Stimulated activated memory B cell treated with anti-CD40 and anti-IgM and Interleukin-4, amounts not matched to agents 10 μg/mL and 1 μg/mL and 100 μg/mL, for 72 hours (primary cell): ENCODE data around the gene NCEH1.
"Not testable (repeated sequence)": the region's sequence is repeated elsewhere in the genome, so short reads cannot be mapped to it uniquely, and the experiment has no call there.

Experiments used
- ATAC-seq: fragments of 150-1000 bp; cut with Tn5 transposase; 2 replicates; pipeline ENCODE4 v1.10.0; 2021
- H3K27ac Mint-ChIP-seq: one replicate; pipeline ENCODE4 v1.8.0; 2022; ENCODE audit warnings: mild to moderate bottlenecking, mixed read lengths
- H3K27me3 Mint-ChIP-seq: one replicate; pipeline ENCODE4 v1.8.0; 2022; ENCODE audit warnings: mixed read lengths
- H3K36me3 Mint-ChIP-seq: one replicate; pipeline ENCODE4 v1.8.0; 2022; ENCODE audit warnings: mixed read lengths
- H3K4me1 Mint-ChIP-seq: one replicate; pipeline ENCODE4 v1.8.0; 2022; ENCODE audit warnings: mixed read lengths
- H3K4me3 Mint-ChIP-seq: one replicate; pipeline ENCODE4 v1.8.0; 2022; ENCODE audit warnings: mild to moderate bottlenecking, moderate library complexity, mixed read lengths
- H3K9me3 Mint-ChIP-seq: one replicate; pipeline ENCODE4 v1.8.0; 2022; ENCODE audit warnings: mixed read lengths

The NCEH1 gene, protein sequence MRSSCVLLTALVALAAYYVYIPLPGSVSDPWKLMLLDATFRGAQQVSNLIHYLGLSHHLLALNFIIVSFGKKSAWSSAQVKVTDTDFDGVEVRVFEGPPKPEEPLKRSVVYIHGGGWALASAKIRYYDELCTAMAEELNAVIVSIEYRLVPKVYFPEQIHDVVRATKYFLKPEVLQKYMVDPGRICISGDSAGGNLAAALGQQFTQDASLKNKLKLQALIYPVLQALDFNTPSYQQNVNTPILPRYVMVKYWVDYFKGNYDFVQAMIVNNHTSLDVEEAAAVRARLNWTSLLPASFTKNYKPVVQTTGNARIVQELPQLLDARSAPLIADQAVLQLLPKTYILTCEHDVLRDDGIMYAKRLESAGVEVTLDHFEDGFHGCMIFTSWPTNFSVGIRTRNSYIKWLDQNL

DNA sequence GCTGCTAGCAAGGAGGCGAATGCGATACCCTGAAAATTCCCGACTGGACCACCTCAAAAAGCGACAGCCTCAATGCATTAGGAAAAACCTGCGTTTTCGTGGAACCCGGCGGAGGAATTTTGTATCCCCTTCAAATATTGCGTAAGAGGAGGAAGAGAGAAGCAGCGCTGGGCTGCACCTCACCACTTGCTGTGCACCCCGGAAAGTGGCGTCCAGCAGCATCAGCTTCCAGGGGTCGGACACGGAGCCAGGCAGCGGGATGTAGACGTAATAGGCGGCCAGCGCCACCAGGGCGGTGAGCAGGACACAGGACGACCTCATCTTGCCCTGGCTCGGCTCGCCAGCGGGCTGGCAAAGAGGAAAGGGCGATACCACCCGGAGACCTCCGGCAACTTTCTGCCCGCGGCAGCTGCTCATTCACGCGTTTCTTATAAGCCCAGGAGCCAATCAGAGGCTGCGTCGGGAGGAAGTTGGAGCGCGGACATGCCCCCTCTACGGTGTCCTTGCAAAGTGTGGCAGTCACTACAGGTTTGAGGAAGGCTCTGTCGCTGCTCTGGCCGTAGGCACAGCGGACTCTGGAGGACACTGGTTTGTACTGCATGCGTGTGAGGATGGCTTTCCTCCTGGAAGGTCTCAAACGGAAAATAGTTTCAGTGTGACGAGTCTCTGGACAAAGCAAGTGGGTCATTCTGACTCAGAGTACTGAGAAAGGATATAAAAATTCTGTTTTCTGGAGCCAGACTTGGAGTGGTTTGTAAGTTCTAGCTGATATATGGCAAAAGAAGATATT, at the start of gene NCEH1:
Gene NCEH1, minus strand, starts transcription at position 404 of the 790 bp plus-strand sequence. Its CDS starts 83 bp downstream, at position 321.
- peaks cover 16% of the 10 kb centered on the region for H3K4me1 Mint-ChIP-seq
- peak; percentile 99 for ATAC-seq
- peak within 1 kb of the TSS; percentile 95 for H3K4me3 Mint-ChIP-seq
- H3K27ac Mint-ChIP-seq, result peak within 1 kb of the TSS; percentile 80
- H3K36me3 Mint-ChIP-seq, result no peaks in the 10 kb centered on the region
- no peaks in the 10 kb centered on the region for H3K9me3 Mint-ChIP-seq
- H3K27me3 Mint-ChIP-seq, result no peaks in the 10 kb centered on the region

DNA sequence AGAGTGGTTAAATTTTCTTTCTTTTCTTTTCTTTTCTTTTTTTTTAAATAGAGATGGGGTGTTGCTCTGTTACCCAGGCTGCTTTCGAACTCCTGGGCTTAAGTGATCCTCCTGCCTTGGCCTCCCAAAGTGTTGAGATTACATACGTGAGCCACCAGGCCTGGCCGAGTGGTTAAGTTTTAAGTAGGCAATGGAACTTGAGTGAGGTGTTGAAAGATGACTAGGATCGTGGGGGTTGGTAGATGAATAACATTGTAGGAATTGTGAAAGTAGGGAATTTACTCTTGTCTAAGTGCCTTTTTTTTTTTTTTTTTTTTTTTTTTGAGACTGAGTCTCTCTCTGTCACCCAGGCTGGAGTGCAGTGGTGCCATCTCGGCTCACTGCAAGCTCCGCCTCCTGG, 49.5 kb upstream of the NCEH1 start:
- not testable (repeated sequence) for H3K4me1 Mint-ChIP-seq, ATAC-seq, H3K9me3 Mint-ChIP-seq, H3K27me3 Mint-ChIP-seq, H3K4me3 Mint-ChIP-seq, H3K27ac Mint-ChIP-seq
- H3K36me3 Mint-ChIP-seq, result peaks cover 37% of the 10 kb centered on the region

DNA sequence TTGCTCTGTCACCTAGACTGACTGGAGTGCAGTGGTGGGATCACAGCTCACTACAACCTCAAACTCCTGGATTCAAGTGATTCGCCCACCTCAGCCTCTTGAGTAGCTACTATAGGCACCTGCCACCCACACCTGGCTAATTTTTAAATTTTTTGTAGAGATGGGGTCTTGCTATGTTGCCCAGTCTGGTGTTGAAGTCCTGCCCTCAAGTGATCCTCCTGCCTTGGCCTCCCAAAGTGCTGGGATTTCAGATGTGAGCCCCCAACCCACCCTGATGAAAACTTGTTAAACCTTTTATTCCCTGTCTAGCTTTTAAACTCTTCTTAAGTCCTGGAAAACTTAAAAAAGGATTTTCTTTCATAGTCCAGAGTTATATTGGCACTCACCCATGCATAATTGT, 42.3 kb upstream of the NCEH1 start:
- Mint-ChIP-seq H3K4me3 (no peak overlapping the region), H3K4me1 (peaks cover 9% of the 10 kb centered on the region), H3K36me3 (peaks cover 10% of the 10 kb centered on the region), H3K9me3 (no peaks in the 10 kb centered on the region), H3K27me3 (no peaks in the 10 kb centered on the region), H3K27ac (no peak overlapping the region)
- no peak for ATAC-seq

DNA sequence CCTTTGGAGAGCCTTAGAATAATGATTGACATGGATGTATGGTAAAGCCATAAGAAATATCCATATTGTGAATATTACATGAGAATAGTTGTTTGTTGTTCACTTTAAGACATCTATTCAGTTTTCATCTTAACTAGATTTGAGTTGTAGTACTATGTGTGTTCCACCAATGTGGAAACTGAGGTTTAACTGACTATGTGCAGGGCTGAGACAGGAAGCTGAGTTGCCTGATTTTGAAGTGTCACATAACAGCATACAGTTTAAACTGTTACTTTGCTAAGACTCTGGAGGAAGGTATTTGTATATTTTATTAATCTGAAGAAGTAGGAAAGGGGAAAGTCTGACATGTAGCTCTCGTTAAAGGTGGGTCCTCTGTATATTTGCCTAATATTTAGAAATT, 41.8 kb upstream of the NCEH1 start:
- no peak overlapping the region for H3K4me3 Mint-ChIP-seq

DNA sequence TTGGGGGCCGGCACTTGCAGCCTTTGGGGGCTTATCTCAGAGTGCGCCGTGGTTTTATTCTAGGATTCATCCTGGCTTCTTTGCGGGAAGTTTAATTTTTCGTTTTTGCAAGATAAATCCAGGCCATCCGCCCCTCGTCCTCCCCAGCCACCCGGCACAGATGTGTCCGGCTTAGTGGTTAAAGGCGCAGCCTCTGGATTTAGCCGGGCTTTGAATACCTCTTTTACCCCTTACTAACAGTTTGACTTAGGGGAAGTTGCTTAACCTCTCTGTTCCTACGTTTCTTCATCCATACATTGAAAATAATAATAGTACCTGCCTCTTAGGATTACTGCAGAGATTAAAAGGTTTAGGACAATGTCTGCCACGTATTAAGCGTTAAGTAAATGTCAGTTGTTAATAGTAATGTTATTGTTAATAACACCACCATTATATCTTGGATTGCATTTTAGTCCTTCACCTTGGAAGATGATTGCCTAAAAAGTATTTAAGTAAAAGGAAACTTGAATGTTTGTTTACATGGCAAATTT, 40.4 kb upstream of the NCEH1 start:
- ATAC-seq, result no peak
- H3K27me3 Mint-ChIP-seq, result no peaks in the 10 kb centered on the region
- no peaks in the 10 kb centered on the region for H3K9me3 Mint-ChIP-seq
- peaks cover 9% of the 10 kb centered on the region for H3K4me1 Mint-ChIP-seq
- peaks cover 5% of the 10 kb centered on the region for H3K36me3 Mint-ChIP-seq
- peak overlapping the region; percentile 86 for H3K27ac Mint-ChIP-seq
- peak overlapping the region; percentile 93 for H3K4me3 Mint-ChIP-seq

More for the DNA sequence above, 41.8 kb upstream of the NCEH1 start:
- no peaks in the 10 kb centered on the region for H3K27me3 Mint-ChIP-seq
- H3K36me3 Mint-ChIP-seq, result peaks cover 5% of the 10 kb centered on the region
- no peak for ATAC-seq
- H3K9me3 Mint-ChIP-seq, result no peaks in the 10 kb centered on the region
- no peak overlapping the region for H3K27ac Mint-ChIP-seq
- H3K4me1 Mint-ChIP-seq, result peaks cover 9% of the 10 kb centered on the region

DNA sequence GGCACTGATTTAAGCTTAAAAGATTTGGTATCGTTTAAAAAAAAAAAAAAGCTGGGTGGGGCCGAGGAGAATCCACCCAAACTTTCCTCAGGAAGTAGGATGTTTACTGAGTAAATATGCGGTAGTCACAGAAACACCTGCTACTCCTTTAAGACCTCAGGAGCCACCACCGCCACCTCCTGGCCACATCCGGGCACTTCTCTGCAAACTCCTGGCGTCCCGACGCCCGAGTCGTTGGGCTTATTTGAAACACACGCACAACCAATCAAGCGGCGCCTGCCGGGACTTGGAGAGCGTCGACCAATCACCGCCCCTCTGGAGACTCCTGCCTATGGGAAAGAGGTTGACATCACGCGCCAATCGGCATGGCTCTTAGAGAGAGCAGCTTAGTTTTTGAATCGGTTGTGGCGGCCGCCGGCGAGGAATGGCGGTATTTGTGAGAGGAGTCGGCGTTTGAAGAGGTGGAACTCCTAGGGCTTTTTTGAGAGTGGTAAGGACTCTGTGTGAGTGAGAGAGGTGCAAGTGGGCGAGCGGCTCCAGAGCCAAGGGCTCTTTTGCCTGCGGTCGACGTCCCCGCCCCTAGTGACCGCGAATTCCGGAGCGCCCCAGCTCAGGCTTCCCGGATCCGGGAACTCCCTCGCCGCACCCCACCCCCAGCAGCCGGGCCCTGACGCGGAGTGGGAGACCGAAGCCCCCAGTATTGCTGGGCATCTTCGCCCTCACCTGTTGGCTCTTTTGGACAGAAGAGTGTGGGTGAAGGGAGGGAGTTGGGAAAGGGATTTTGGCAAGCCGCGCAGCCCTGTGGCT, 39.7 kb upstream of the NCEH1 start, which contains the start of gene ECT2:
Gene ECT2, plus strand, starts transcription at position 359 of the 807 bp plus-strand sequence. CDS start 3,805 bp downstream, outside the sequence.
- peak; percentile 100 for ATAC-seq
- peaks cover 5% of the 10 kb centered on the region for H3K36me3 Mint-ChIP-seq
- peaks cover 9% of the 10 kb centered on the region for H3K4me1 Mint-ChIP-seq
- peak within 1 kb of the TSS; percentile 86 for H3K27ac Mint-ChIP-seq
- peak within 1 kb of the TSS; percentile 93 for H3K4me3 Mint-ChIP-seq
- no peaks in the 10 kb centered on the region for H3K9me3 Mint-ChIP-seq
- H3K27me3 Mint-ChIP-seq, result no peaks in the 10 kb centered on the region

DNA sequence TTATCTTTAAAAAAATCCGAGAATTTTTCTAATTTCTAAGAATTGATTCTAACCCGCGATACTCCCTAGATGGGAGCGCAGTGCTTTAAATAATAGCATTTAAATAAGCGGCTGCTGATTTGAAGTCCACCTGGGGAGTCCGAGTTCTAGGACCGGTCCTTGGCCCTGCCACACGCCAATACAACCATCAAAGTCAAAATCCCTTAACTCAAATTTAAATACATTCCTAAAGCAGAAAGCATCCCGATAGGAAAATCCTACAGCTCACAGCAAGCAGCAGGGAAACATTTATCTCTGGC, 39.2 kb upstream of the NCEH1 start:
- ATAC-seq, result no peak
- peaks cover 9% of the 10 kb centered on the region for H3K4me1 Mint-ChIP-seq
- no peaks in the 10 kb centered on the region for H3K27me3 Mint-ChIP-seq
- H3K4me3 Mint-ChIP-seq, result peak overlapping the region; percentile 93
- peak overlapping the region; percentile 86 for H3K27ac Mint-ChIP-seq
- H3K36me3 Mint-ChIP-seq, result peaks cover 2% of the 10 kb centered on the region
- no peaks in the 10 kb centered on the region for H3K9me3 Mint-ChIP-seq

DNA sequence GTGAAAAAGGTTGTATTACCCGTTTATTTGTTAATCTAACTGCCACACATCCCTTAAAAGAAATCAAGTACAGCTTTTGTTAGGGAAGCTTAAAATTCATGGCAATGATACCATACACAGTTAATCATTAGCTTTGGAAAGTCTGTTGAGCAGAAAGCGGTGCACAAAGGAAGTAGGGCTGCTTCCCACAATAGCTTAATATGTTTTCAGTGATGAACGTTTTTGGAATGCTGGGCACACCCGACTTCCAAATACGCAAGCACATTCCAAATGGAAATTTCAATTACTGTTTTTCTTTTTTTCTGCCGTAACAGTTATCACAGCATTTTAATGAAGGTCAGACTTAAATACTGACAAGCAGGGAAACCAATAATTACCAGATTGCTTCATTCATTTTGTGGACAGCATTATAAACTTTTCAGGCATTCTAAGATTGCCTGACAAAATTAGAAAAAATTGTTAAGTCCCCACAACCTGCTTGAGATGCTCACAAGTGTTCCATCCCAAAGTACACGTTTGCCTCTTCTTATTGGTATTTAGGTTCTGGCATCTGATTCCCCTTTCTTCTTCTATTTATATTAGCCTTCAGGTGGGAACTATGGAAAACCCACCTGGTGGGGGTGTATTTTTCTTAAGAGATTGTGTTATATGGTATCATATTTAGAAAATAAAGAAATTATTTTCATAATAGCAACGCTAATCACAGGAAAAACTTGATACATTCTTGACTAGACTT, 38.5 kb upstream of the NCEH1 start:
- no peaks in the 10 kb centered on the region for H3K9me3 Mint-ChIP-seq
- no peak for ATAC-seq
- peaks cover 9% of the 10 kb centered on the region for H3K4me1 Mint-ChIP-seq
- no peaks in the 10 kb centered on the region for H3K27me3 Mint-ChIP-seq
- peak overlapping the region; percentile 86 for H3K27ac Mint-ChIP-seq
- no peak overlapping the region for H3K4me3 Mint-ChIP-seq
- H3K36me3 Mint-ChIP-seq, result no peaks in the 10 kb centered on the region

DNA sequence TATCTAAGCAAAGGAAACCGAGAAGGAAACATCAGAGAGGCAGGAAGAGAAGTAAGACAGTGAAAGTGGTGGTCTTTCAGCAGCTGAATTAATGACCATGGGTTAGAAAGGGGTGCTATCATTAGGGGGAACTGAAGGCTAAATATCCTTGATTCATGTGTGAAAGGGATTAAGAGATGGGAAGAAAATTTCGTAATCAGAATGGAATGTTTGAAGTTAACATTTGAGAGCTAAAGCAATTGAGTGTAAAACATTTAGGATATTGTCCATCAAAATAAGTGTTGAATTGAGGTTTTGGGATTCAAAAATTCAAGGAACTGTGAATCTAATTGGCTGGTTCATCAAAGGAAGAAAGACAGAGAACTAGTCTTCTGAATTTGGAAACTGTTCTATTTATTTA, 35.6 kb upstream of the NCEH1 start:
- Mint-ChIP-seq H3K36me3 (no peaks in the 10 kb centered on the region), H3K4me1 (peaks cover 3% of the 10 kb centered on the region), H3K27ac (no peak overlapping the region), H3K9me3 (no peaks in the 10 kb centered on the region), H3K4me3 (no peak overlapping the region), H3K27me3 (no peaks in the 10 kb centered on the region)
- ATAC-seq, result no peak

DNA sequence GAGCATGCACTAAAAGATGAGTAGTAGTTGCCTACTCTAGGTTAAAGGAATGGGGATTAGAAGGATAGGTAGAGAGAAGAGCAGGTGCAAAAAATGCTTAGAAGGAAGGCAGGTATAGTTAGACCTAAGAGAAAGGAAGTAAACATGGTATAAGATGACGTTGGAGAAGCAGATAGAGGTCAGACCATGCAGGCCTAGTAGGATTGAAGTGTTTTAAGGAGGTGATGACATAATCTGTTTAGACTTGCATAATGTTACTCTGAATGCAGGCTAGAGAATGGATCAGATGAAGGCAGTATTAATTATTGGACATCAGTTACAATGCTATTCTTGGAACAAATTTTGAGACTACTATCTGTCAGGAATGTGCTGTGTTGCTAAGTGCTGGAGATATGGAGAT, 28.6 kb upstream of the NCEH1 start:
- Mint-ChIP-seq H3K27ac (no peak overlapping the region), H3K27me3 (no peaks in the 10 kb centered on the region), H3K36me3 (no peaks in the 10 kb centered on the region), H3K9me3 (no peaks in the 10 kb centered on the region), H3K4me1 (no peaks in the 10 kb centered on the region), H3K4me3 (no peak overlapping the region)
- no peak for ATAC-seq

DNA sequence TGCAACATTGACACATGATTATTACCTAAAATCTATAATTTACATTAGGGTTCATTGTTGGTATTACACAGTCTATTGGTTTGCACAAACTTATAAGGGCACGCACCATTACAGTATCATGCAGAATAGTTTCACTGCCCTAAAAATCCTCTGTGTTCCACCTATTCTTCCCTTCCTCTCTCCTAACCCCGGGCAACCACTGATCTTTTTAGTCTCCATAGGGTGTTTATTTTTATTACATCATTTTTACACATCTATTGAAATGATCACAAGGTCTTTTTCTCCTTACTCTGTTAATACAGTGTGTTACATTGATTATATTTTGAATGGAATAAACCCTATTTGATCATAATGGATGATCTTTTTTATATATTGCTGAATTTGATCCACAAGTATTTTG, 24.1 kb upstream of the NCEH1 start:
- Mint-ChIP-seq H3K27me3 (no peaks in the 10 kb centered on the region), H3K4me3 (no peak overlapping the region), H3K4me1 (no peaks in the 10 kb centered on the region), H3K9me3 (no peaks in the 10 kb centered on the region), H3K27ac (no peak overlapping the region), H3K36me3 (no peaks in the 10 kb centered on the region)
- ATAC-seq, result no peak

DNA sequence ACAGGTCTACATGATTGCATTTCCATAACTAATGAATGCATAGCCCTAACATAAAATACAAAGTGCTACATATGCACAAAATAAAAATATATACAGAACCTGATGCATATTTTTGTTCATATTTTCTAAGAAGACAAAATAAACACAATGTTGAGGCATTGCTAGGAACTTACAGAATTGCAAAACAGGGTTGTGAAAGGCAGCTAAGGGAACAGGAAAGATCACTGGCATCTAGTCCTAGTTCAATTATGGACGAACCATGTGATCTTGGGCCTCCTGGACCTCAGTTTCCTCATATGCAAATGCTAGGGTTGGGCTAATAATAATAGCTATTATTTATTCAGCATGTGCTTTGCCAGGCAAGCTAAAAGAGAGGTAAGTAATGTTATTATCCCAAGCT, 15.5 kb upstream of the NCEH1 start:
- Mint-ChIP-seq H3K27ac (no peak overlapping the region), H3K36me3 (peaks cover 4% of the 10 kb centered on the region), H3K4me3 (no peak overlapping the region), H3K9me3 (peaks cover 9% of the 10 kb centered on the region), H3K4me1 (no peaks in the 10 kb centered on the region), H3K27me3 (no peaks in the 10 kb centered on the region)
- no peak for ATAC-seq

DNA sequence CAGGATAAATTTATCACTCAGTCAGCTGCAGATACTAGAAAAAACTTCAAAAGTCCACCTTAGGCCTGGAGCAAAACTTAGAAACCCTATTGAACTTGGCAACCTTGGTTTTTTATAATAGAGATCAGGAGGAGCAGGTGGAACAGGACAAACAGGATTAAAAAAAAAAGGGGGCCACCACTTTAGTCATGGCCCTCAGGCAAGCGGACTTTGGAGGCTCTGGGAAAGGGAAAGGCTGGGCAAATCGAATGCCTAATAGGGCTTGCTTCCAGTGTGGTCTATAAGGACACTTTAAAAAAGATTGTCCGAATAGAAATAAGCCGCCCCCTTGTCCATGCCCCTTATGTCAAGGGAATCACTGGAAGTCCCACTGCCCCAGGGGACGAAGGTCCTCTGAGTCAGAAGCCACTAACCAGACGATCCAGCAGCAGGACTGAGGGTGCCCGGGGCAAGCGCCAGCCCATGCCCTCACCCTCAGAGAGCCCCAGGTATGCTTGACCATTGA, 11.7 kb upstream of the NCEH1 start:
- not testable (repeated sequence) for ATAC-seq, H3K4me1 Mint-ChIP-seq, H3K27ac Mint-ChIP-seq, H3K36me3 Mint-ChIP-seq, H3K4me3 Mint-ChIP-seq
- peaks cover 22% of the 10 kb centered on the region for H3K27me3 Mint-ChIP-seq
- H3K9me3 Mint-ChIP-seq, result peaks cover 15% of the 10 kb centered on the region

DNA sequence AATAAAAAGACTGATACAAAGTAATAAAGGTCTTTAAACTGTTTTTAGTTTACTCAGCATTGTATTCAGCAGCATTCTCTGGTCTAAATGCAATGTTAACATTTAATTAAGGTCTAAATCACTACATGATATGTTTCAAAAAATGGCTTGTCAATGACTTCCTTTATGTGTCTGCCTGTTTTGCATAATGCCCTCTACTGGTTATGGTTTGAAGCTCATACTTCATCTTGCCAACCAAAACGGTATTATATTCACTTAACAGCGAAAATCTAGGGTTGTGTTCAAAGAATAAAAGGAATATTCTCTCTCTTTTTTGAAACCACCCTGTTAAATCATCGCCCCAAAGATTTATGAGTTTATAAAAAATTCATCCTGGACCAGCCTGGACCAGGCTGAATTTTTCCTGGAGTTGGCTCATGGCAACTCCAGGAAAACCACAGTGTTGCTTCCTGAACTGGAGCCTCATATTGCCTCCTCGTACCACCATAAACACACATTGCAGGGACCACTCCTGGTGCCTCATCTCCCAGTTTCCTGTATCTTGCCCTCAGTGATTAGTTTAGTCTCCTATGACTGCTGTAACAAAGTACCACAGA, 6.7 kb upstream of the NCEH1 start:
- Mint-ChIP-seq H3K27ac (no peak overlapping the region), H3K9me3 (peaks cover 6% of the 10 kb centered on the region), H3K27me3 (peaks cover 22% of the 10 kb centered on the region), H3K4me3 (no peak overlapping the region), H3K4me1 (no peaks in the 10 kb centered on the region), H3K36me3 (no peaks in the 10 kb centered on the region)
- ATAC-seq, result no peak
